GM21737 (cell line): ENCODE measurements around the gene SLC34A3.

Experiments
- ATAC-seq: cut with Tn5 transposase; IDR thresholded peaks from one replicate; pipeline ENCODE4 v1.9.1; 2021; ENCODE audit warnings: mild to moderate bottlenecking, moderate library complexity; ENCODE audit not compliant: unreplicated experiment

The SLC34A3 gene

DNA sequence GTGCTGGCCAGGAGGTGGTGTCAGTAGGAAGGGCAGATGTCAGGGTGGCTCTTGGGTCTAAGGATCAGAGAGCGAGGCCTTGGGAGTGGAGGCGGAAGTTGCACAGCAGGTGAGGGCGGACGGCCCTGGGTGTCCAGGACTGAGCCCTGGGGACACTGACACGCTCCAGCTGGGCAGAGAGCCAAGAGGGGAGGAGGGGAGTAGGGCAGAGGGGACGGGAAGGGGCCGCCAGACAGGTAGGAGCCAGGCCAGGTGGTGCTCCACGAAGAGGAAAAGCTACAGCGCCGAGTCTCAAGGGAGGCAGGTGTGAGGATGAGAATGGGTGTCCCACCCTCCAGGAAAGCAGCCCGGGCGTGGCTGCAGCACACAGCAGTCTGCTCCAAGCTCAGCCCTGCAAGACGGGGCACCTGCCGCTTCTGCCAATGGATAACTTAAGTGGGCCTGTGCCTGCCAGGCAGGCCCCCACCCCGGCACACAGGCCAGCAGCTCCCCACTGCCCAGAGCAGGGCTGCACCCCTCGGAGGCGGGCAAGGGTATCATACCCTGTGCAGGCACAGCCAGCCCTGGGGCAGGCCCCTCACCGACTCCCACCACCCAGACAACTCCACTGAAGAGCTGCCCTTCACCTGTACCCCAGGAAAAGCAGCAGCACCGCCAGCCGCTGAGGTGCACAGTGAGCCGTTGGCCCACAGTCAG lies 35.0 kb upstream of the SLC34A3 start:
- ATAC-seq, result no peak

DNA sequence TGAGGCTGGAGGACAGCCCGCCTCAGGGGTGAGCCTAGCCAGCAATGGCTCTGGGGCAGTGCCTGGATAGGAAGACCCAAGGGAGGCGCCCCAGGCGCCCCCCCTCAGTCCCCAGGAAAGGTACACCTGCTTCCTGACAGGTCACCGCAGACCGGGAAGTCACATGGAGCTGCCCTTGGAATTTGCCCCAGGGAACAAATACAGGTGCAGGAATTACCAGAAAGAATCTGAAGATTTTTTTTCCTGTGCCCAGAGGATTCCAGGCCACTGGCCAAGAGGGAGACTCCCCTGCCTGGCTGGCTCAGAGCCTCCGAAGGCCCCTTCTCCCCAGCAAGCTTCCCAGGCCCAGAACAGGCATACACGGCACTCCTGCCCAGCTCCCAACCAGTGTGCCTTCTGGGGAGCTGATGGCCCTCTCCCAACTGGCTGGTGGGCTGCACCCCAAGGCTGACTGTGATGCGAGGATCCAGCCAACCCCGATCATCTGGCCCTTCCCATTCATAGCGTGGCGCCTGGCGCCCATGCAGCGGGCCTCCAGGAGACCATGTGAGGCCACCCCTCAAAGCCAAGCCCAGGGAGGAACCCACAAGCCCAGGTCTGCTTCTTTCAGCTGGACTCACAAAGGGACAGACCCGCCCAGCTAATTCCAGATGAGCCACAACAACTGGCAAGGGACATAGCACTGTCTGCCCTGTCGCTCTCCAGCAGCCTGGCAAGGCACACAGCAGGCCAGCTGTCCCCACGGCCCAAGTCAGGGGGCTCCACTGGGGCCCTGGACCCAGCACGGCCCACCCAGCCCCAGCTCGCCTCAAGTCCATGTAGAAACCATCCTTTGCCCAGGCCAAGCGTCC lies 32.4 kb upstream of the SLC34A3 start:
- ATAC-seq, result no peak

DNA sequence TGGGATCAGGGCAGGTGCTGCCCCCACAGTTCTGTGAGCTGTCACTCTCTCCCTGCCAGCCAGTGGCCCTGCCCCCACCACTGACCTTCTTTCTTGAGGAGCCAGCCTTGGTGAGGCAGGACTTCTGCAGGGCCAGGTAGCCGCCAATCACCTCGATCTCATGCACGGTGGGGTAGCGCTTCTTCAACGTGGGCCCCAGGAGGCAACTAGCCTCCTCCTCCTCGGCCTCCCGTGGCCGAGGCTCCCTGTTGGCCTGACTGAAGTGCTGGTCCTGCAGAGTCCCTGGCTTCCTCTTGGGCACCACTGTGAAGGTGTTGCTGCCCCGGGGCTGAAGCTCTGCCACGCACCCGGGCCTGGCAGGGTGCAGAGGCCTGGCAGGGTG lies 31.8 kb upstream of the SLC34A3 start:
- no peak for ATAC-seq

DNA sequence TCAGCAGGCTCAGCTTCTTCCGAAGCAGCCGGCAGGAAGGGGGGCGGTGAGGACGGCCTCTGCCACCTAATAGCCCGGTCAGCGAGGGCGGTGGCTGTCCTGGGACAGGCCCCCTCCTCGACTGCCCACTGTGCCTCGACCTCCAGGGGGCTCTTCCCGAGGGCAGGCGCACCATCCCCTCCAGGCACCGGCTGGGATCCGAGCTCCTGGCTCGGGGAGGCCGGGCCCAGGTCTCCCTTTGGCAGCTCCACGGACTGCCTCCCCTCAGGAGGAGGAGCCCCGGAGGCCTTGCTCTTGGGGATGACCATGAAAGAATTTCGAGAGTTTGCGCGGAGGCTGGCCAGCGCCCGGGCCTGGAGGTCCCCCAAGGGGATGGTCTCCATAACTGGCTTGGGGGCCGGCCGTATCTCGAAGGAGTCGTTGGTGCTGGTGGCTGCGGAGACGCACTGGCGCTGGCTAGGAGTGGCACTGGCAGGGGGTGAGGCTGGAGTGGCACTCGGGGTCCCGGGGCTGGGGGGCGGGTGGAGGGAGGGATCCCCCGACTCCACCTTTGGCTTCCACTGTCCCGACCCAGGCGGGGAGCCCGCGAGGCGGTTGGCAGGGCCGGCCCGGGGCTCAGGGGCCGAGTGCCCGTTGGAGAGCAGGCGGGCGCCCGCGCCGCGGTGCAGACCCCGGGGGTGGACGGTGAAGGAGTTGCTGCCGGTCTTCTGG lies 31.1 kb upstream of the SLC34A3 start:
- no peak for ATAC-seq

DNA sequence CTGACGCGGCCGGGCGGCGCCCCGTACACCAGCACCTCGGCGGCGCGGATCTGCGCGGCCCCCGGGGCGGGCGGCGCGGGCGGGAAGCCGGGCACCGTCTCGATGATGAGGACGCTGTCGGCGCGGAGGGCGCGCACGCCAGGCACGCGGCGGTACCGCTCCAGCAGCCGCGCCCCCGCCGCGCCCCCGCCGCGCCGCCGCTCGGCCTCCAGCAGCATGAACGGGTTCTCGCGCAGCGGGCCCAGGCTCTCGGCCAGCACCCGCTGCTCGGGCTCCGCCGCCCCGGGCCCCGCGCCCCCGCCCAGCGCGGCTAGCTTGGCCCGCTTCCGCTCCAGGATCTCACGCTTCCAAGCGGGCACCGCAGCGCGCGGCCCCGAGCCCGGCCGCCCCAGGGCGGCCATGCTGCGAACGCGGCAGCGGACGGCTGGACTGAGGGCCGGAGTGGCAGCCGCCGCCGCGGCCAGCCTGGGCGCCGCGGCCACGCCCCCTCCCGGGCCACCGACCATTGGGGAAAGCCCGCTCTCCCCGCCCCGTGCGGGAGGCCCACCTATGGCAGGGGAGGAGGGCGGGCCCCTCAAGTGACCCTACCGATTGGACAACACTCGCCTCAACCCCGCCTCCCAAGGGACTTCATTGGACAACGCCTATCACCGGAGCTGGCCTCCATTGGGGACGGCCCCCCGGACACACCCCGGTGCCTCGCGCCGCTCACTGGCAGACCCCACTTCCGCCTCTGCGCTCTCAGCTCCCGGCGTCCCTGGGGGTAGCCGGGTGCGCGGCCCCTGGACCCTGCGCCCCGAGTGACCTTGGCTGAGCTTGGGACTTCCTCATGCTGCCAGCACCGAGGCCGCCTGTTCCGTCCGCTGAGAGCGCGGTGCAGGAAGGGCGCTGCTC lies 30.1 kb upstream of the SLC34A3 start, which contains the start of gene TPRN:
Gene TPRN (minus strand): TSS at position 431 of the 894 bp plus-strand sequence. CDS start 30 bp downstream, at position 401.
- ATAC-seq, result peak; percentile 82

DNA sequence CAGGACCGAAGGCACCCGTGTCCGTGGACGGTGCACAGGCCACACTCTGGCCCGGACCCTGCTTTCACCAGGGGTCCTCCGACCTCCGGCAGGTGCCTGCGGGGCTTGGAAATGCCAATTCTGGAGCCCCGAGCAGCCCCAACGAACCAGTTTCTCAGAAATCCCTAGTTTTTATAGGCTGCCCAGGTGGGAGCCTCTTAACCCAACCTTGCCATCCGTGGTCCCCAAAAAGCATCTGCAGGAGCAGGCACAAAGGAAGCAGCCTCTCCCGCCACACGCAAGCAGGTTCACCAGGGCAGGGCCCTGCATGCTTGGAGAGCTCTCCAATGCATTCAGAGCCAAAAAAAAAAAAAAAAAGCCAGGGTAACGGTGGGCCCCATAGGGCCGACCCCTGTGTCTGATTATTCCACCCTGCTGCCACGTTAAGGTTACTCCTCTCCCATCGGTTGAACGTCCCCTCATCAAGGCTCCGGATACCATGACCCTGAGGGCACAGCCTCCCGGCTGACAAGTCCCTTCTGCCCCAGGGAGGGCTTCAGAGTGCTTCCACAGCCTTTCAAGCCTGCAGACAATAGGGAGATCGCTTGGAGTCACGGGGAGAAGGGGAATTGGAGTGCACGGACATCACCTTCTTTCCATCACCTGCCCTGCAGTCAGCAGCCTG lies 29.4 kb upstream of the SLC34A3 start:
- ATAC-seq, result no peak

DNA sequence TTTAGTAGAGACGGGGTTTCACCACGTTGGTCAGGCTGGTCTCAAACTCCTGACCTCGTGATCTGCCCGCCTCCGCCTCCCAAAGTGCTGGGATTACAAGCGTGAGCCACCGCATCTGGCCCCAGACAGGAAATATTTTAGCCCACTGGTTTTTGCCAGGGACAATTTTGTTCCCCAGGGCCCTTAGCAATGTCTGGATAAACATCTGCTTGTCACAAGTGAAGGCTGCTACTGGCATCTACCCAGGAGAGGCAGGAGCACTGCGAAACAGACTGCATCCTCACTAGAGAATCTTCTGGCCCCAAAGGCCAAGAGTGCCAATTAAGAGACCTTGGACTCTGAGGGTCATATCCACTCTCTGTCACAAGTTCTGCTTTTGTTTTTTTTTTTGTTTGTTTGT lies 27.7 kb upstream of the SLC34A3 start:
- no peak for ATAC-seq

DNA sequence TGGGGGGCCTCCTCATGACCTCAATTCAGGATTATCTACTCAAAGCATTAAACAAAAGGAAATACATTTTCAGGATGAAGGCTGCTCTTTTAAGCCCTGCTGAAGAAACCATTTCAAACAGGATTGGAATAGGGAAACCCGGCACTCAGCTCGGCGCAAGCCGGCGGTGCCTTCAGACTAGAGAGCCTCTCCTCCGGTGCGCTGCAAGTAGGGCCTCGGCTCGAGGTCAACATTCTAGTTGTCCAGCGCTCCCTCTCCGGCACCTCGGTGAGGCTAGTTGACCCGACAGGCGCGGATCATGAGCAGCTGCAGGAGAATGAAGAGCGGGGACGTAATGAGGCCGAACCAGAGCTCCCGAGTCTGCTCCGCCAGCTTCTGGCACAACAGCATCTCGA lies 26.0 kb upstream of the SLC34A3 start:
- ATAC-seq, result no peak

DNA sequence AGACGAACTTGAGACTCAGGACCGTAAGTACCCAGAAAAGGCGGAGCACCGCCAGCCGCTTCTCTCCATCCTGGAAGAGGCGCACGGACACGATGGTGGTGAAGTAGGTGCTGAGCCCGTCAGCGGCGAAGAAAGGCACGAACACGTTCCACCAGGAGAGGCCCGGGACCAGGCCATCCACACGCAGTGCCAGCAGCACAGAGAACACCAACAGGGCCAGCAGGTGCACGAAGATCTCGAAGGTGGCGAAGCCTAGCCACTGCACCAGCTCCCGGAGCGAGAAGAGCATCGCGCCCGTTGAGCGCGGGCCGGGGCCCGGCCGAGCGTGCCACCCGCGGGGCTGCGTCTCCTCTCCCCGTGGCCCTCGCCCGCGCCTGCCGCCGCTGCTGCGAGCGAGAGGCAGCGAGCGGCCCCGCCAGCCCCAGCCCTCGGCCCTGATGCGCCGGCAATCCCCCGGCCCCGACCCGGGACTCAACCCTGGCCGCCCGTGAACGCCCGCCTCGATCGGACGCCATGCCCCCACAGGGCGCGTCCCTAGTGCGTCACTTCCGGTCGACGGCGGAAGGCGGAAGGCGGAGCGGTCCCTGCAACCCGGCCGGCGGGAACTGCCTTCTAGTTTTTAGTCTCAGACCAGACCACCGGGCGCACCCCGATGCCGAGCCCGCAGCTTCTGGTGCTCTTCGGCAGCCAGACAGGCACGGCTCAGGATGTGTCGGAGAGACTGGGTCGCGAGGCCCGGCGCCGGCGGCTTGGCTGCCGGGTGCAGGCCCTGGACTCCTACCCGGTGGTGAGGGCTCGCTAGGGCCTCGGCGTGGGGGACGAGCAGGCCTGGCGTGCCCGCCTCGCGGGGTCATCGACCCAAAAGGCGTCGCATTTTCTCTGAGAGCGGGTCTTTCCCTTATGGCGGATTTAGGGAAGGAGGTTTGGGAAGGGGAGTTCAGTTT lies 25.3 kb upstream of the SLC34A3 start, which contains the start of the genes NDOR1 and TMEM203:
Gene NDOR1 (plus strand): TSS at position 575 of the 944 bp plus-strand sequence. CDS start 78 bp downstream, at position 653.
Gene TMEM203 (minus strand): TSS at position 523 of the 944 bp plus-strand sequence. CDS start 234 bp downstream, at position 289.
- ATAC-seq, result peak; percentile 42

DNA sequence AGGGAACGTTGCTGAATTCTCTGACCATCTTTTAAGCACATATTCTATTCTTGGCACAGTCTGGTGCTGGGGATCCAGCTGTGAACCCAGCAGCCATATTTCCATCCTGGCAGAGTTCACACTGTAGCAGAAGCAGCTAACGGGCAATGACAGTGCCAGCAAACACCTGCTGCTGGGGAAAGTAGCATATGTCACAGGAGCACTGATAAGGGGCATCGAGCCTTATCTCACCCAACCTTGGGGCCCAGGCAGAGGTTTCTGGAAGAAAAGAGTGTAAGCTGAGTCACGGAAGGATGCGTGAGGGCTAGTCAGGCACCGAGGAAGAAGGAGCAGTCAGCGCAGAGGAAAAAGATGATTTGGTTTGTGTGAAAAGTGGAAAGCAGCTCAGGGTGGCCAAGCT lies 24.1 kb upstream of the SLC34A3 start:
- no peak for ATAC-seq

DNA sequence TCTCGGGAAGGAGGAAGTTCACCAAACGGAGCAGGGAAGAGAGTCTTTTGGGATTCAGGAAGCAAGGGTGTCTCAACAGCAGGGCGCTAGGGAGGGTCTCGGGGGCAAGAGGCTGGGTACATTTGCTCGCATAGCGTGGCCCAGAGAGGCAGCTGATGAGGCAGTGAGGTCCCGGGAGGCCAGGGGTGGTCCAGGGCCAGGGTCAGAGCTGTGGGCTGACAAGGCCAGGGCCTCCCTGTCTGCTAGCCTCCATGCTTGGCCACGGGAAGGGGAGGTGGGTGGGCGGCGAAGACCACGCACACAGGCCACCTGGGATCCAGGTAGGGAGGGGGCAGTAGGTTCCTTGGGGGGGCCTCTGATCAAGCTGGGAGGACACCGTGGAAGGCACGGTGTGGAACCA lies 19.2 kb upstream of the SLC34A3 start:
- ATAC-seq, result no peak

DNA sequence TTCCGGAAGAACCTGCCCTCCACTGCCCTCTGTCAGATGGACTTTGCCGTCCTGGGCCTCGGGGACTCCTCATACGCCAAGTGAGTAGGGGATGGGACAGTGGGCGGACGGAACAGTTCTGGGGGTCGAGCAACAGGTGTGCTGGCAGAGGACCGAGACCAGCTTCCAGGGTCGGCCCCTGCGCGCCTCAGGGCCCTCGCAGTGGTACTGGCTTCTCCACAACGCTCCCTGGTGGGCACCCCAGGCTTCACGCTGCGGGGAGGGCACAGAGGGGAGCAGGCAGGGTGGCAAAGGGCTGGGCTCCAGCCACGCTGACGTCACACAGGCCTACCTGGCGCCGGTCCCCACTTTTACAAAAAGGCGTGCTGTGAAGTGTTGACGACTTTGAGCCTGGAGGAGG lies 18.2 kb upstream of the SLC34A3 start:
- ATAC-seq, result no peak

DNA sequence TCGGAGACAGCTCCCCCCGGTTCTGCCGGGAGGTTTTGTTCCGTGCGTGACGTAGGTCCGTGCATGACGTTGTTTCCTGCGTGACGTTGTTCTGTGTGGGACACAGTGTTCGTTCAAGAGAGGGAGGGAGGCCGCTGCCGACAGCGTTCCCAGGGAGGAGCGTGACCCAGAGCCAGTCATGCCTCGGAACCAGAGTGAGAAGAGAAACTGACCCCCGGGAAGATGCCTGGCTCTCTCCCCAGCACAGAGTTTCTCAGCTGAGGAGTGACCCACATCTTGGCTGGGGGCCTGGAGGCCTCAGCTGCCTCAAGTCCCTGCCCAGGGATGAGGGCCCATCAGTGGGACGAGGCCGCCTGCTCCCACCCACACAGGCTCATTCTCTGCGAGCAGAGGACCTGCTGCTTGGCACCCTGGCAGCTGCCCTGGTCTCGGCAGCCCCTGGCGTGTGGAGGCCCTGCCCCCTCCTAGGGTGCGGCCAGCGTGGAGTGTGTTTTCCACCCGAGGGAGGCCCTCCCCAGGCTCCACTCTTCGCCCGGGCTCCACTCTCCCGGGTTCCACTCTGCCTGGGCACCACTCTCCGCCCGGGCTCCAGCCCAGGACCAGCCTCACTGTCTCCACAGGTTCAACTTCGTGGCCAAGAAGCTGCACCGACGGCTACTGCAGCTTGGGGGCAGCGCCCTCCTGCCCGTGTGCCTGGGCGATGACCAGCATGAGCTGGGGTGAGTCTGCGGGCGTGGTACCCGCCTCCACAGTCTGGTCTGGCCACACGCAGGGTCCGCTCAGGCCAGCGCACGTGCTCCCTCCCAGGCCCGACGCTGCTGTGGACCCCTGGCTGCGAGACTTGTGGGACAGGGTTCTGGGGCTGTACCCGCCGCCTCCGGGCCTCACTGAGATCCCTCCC lies 17.3 kb upstream of the SLC34A3 start:
- ATAC-seq, result no peak

DNA sequence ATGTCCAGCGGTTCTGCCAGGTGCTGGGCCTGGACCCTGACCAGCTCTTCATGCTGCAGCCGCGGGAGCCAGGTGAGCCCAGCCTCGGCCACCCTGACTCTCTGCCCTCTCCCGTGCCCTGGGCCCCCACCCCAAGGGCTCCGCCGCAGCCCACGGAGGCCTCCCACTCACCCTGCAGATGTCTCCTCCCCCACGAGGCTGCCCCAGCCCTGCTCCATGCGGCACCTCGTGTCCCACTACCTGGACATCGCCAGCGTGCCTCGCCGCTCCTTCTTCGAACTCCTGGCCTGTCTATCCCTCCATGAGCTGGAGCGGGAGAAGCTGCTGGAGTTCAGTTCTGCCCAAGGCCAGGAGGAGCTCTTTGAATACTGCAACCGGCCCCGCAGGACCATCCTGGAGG lies 16.1 kb upstream of the SLC34A3 start:
- ATAC-seq, result no peak

DNA sequence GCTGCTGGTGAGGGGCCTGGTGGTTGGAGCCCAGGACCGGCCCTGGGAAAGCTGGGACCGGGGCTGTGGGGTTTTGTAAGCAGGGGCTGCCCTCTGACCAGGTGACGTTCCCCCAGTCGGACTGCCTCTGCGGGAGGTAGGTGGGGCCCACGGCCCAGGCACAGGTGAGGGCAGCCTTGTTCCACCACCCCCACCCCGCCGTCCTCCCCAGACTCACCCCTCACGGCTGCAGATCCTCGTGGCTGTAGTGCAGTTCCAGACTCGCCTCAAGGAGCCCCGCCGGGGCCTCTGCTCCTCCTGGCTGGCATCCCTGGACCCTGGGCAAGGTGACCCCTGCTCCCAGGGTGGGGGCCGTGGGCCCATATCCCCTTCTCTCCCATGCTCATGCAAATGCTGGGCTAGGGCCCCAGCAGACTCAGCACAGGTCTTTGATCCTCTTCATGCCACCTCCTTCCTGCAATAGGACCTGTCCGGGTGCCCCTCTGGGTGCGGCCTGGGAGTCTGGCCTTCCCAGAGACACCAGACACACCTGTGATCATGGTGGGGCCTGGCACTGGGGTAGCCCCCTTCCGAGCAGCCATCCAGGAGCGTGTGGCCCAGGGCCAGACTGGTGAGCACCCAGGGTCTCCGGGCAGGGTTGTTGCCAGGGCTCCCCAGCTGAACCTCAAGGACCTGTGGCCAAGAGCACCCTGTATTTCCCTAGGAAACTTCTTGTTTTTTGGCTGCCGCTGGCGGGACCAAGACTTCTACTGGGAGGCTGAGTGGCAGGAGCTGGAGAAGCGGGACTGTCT lies 15.3 kb upstream of the SLC34A3 start:
- ATAC-seq, result no peak

DNA sequence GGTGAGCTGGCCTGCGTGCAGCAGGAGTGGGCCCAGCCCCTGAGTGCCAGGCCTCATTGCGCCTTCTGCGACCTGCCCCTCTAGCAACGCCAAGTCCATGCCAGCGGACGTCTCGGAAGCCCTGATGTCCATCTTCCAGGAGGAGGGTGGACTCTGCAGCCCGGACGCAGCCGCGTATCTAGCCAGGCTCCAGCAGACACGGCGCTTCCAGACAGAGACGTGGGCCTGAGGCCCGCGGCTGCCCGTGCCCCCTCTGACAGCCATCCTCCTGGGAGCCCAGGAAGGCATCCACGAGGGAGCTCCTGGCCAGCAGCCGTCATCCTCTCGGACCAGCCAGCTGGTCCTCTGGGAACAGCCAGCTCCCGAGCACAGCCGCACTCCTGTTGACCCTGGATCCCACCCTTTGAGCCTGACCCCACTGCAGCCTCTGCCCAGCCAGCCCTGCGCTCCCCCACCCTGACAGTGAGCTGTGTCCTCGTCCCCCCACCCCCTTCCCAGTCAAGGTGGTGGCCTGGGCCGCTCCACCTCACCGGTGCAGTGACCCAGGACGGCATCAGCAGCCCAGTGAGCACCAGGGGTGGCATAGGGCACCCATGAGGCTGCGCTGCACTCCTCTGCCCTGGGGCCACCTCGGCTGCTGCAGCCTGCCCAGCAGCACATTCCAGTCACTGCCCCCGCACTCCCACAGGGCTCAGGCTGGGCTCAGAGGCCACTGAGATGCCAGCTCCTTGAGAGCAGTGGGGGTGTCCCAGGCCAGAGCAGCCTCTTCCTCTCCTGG lies 14.3 kb upstream of the SLC34A3 start:
- no peak for ATAC-seq
